ENCODE results near the gene ATP5F1B.

DNA sequence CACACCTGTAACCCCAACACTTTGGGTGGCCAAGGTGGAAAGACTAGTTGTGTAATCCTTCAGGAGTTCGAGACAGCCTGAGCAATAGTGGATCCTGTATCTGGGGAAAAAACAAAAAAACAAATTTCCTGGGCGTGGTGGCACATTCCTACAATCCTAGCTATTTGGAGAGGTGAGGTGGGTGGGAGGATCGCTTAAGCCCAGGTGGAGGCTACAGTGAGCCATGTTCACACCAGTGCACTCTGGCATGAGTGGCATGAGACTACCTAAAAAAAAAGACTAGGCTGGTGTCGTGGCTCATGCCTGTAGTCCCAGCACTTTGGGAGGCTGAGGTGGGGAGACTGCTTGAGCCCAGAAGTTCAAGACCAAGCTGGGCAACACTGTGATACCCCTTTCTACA is 25.1 kb upstream of the ATP5F1B start:
- TF ChIP-seq, protein P1, sequence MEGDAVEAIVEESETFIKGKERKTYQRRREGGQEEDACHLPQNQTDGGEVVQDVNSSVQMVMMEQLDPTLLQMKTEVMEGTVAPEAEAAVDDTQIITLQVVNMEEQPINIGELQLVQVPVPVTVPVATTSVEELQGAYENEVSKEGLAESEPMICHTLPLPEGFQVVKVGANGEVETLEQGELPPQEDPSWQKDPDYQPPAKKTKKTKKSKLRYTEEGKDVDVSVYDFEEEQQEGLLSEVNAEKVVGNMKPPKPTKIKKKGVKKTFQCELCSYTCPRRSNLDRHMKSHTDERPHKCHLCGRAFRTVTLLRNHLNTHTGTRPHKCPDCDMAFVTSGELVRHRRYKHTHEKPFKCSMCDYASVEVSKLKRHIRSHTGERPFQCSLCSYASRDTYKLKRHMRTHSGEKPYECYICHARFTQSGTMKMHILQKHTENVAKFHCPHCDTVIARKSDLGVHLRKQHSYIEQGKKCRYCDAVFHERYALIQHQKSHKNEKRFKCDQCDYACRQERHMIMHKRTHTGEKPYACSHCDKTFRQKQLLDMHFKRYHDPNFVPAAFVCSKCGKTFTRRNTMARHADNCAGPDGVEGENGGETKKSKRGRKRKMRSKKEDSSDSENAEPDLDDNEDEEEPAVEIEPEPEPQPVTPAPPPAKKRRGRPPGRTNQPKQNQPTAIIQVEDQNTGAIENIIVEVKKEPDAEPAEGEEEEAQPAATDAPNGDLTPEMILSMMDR (IDR thresholded peaks at IDR 0.05), result no peak
- TF ChIP-seq POLR2A (IDR thresholded peaks at IDR 0.05), result no peak
